Measurements from ENCODE around the gene ARAF.

ARAF gene

GRCh38 chrX:47564438-47565085 lies 3.6 kb downstream of the ARAF start:
- DNase-seq: no peak

- no peak for DNase-seq
These were observed 5.8 kb downstream of the ARAF start for GRCh38 chrX:47566841-47567240.

- DNase-seq: no peak
These were observed 7.8 kb downstream of the ARAF start for GRCh38 chrX:47568656-47569295.

DNA sequence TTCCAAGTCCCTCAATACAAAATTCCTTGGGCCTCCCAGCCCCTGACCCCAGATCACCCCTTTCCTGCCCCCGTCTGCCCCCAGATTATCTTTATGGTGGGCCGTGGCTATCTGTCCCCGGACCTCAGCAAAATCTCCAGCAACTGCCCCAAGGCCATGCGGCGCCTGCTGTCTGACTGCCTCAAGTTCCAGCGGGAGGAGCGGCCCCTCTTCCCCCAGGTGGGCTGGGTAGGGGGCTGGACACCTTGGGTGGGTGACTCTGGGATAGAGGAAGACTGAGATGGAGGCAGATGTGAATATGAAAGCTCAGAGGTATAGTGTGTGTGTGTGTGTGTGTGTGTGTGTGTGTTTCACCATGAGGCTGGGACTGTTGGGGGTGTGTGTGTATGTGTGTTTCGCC lies 9.8 kb downstream of the ARAF start:
- no peak for DNase-seq

GRCh38 chrX:47571215-47571614 lies 10.2 kb downstream of the ARAF start:
- no peak for DNase-seq

DNA sequence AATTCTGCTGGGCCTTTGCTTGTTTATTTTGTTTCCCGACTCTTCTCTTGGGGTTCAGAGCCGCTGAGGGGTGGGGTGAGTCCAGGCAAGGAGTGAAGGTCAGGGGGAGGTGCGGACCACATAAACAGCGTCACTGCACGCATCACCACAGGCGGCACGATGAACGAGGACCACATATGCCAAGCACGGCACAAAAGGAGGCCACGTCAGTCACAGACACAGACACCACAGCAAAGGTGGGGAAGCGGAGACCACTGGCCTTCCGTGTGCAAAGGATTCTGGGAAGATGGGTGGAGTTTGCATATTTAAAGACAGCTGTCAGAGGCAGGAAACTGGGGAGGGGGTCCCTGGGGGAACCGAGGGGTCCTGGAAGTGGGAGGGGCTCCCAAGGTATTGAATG lies 10.9 kb downstream of the ARAF start:
- no peak for DNase-seq

- no peak for DNase-seq
These were observed 11.9 kb downstream of the ARAF start for GRCh38 chrX:47572773-47573340.

GRCh38 chrX:47573341-47574075 lies 12.5 kb downstream of the ARAF start:
- no peak for DNase-seq

- no peak for DNase-seq
These were observed 13.1 kb downstream of the ARAF start for GRCh38 chrX:47574076-47574546.

GRCh38 chrX:47574547-47575301 lies 13.7 kb downstream of the ARAF start:
- DNase-seq: no peak

- no peak for DNase-seq
These were observed 15.3 kb downstream of the ARAF start for GRCh38 chrX:47576021-47576898.

GRCh38 chrX:47577424-47577823 lies 16.4 kb downstream of the ARAF start:
- no peak for DNase-seq

GRCh38 chrX:47577901-47578300 lies 16.9 kb downstream of the ARAF start:
- DNase-seq: no peak

GRCh38 chrX:47578692-47579091 lies 17.7 kb downstream of the ARAF start:
- no peak for DNase-seq

- no peak for DNase-seq
These were observed 18.5 kb downstream of the ARAF start for GRCh38 chrX:47579537-47579936.

DNA sequence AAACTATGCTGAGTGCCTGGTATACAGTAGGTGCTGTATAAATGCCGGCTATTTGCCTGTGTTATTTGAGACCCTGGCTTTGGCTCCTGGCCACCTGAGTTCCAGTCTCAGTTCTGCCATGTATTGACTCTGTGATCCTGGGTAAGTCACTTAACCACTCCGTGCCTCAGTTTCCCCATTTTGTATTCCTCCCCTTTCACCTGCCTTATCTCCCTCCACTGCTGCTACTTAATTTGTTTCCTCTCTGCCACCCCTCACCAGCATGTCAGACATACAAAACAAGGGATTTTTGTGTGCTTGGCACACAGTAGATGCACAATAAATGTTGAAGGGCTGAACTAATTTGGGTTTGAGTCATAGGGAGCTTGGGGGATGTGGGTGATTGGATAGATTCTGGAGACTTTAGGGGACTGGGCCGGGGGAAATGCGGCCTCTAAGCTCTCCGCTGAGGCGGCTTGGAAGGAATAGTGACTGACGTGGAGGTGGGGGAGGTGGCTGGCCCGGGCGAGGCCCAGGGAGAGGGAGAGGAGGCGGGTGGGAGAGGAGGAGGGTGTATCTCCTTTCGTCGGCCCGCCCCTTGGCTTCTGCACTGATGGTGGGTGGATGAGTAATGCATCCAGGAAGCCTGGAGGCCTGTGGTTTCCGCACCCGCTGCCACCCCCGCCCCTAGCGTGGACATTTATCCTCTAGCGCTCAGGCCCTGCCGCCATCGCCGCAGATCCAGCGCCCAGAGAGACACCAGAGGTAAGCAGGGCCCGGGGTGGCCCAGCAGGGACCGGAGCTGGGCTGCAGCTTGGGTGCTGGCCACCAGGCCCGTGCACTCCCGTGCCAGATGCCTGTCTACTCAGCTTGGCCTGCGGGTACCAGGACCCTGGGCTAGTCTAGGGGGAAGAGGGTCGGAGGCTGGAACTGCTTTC lies 21.0 kb downstream of the ARAF start, which contains the start of gene TIMP1:
Gene TIMP1 (plus strand): TSS at position 706 of the 917 bp plus-strand sequence. CDS start 980 bp downstream, outside the sequence.
- DNase-seq: no peak

DNA sequence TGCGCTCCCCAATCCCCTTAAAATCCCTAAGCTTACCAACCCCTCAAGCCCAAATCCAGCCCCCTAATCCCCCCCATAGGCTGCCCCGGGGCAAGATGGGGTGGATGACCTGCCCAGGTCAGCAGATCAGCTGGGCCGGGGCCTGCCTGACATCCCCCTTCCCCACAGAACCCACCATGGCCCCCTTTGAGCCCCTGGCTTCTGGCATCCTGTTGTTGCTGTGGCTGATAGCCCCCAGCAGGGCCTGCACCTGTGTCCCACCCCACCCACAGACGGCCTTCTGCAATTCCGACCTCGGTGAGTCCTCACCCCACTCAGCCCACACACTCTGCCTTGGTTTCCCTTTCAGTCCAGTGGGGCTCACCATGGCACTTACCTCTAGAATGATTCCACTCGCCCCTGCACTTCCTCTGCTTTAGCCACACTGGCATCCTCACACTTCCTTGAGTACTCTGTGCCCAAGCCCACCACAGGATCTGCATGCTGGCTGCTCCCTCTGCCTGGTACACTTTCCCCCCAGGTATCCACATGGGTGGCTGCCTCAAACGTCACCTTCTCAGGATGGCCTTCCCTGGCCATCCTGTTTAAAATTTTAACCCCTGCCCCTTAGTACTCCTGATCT lies 22.3 kb downstream of the ARAF start:
- DNase-seq: no peak

GRCh38 chrX:47584714-47585113 lies 23.7 kb downstream of the ARAF start:
- DNase-seq: no peak

DNA sequence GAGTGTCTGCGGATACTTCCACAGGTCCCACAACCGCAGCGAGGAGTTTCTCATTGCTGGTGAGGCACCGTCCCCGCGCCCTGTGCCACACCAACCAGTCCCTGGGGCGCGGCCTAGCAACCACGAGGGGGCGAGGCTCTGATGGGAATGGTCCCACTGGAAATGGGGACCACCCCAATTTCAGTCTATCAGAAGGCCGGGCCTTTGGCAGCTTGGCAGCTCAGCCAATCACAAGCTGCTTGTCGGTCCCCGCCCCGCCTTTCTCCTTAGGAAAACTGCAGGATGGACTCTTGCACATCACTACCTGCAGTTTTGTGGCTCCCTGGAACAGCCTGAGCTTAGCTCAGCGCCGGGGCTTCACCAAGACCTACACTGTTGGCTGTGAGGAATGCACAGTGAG lies 24.3 kb downstream of the ARAF start:
- no peak for DNase-seq

Data from NCI-H1105 (cell line).